HL-60 (cell line): Measurements from ENCODE around the gene MAT2A.

Experiments used
- DNase-seq, 2 experiments: peaks; one replicate each; pipeline ENCODE4 v3.0.0-alpha.2; 2010 to 2020; ENCODE audit warnings: low read depth in 1 of 2, low spot score in 1 of 2
- H3K27ac ChIP-seq: fragments of 250-450 bp; sonication (Bioruptor Pico); replicated peaks from 2 replicates; pipeline ENCODE4 v1.5.1; 2020; ENCODE audit warnings: mild to moderate bottlenecking, moderate library complexity
- H3K27me3 ChIP-seq: fragments of 250-450 bp; sonication (Bioruptor Pico); 2 replicates; pipeline ENCODE4 v1.5.1; 2021; ENCODE audit warnings: mild to moderate bottlenecking, moderate library complexity; ENCODE audit not compliant: insufficient read depth, poor library complexity, severe bottlenecking
- H3K4me3 ChIP-seq: replicated peaks from 2 replicates; pipeline ENCODE4 v1.5.1; 2011; ENCODE audit warnings: mild to moderate bottlenecking, control low read depth, low read length; ENCODE audit not compliant: insufficient read depth
- GABPA ChIP-seq: IDR thresholded peaks from 2 replicates; pipeline ENCODE4 v1.6.1; 2012; ENCODE audit warnings: low read depth
- POLR2AphosphoS5 ChIP-seq: IDR thresholded peaks from 2 replicates; pipeline ENCODE4 v1.6.1; 2012; ENCODE audit warnings: low read depth
- SPI1 ChIP-seq: IDR thresholded peaks from 2 replicates; pipeline ENCODE4 v1.6.1; 2012; ENCODE audit warnings: low read depth, mild to moderate bottlenecking, borderline replicate concordance
- TF ChIP-seq, protein P1 (sequence below): IDR thresholded peaks from 2 replicates; pipeline ENCODE4 v1.6.1; 2012; ENCODE audit warnings: low read depth; ENCODE audit not compliant: insufficient replicate concordance
- TF ChIP-seq, protein P2 (sequence below): IDR thresholded peaks from one replicate; pipeline ENCODE4 v1.5.1; 2011; ENCODE audit warnings: low read length, control low read depth, inconsistent platforms; ENCODE audit not compliant: insufficient read depth

The MAT2A gene

DNA sequence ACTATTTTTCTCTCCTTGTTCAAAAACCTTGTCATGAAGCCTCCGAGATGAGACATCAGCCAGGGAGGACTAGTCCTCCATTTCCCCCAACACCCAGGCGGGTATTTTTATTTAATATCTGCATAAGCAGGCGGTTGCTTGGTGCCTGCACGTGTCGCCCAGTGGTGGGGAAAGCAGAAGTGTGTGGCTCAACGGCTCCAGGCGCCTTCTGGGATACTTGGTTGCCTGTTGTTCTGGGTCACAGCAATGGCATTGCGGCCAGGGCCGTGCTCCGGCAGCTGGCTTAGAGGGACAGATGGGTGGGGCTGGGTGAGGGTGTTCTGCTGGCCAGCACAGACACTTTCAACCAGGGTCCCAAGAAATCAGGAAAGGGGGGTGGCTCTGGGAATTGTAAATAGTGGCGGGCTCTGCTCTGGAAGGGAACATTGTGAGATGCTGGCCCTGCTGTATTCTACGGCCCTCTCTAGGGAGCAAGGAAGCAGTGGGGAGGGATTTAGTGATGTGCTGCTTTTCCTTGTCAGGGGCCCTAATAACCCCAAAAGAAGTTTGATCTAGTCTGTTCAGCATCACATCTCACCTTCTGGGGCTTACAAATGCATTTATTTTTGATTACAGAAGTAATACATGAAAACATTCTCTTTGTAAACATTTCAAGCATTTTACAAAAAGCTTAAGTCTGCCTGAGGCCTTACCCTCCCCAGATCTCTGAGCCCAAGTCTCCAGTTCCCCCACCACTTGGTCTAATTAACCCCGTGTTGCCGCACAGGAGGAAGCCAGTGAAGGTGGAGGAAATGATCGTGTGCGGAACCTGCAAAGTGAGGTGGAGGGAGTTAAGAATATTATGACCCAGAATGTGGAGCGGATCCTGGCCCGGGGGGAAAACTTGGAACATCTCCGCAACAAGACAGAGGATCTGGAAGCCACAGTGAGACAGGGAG is 39.5 kb downstream of the MAT2A start:
- H3K27ac ChIP-seq, result peak overlapping the region; percentile 99
- H3K4me3 ChIP-seq, result peak overlapping the region; percentile 70
- peak; percentile 86 to 95 for DNase-seq
- peak; percentile 78; the same call in 1 of the 2 replicates for TF ChIP-seq POLR2AphosphoS5
- TF ChIP-seq, protein P1, sequence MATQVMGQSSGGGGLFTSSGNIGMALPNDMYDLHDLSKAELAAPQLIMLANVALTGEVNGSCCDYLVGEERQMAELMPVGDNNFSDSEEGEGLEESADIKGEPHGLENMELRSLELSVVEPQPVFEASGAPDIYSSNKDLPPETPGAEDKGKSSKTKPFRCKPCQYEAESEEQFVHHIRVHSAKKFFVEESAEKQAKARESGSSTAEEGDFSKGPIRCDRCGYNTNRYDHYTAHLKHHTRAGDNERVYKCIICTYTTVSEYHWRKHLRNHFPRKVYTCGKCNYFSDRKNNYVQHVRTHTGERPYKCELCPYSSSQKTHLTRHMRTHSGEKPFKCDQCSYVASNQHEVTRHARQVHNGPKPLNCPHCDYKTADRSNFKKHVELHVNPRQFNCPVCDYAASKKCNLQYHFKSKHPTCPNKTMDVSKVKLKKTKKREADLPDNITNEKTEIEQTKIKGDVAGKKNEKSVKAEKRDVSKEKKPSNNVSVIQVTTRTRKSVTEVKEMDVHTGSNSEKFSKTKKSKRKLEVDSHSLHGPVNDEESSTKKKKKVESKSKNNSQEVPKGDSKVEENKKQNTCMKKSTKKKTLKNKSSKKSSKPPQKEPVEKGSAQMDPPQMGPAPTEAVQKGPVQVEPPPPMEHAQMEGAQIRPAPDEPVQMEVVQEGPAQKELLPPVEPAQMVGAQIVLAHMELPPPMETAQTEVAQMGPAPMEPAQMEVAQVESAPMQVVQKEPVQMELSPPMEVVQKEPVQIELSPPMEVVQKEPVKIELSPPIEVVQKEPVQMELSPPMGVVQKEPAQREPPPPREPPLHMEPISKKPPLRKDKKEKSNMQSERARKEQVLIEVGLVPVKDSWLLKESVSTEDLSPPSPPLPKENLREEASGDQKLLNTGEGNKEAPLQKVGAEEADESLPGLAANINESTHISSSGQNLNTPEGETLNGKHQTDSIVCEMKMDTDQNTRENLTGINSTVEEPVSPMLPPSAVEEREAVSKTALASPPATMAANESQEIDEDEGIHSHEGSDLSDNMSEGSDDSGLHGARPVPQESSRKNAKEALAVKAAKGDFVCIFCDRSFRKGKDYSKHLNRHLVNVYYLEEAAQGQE, result peak; percentile 24
- no peak for TF ChIP-seq GABPA
- peak; percentile 98 for TF ChIP-seq SPI1
- H3K27me3 ChIP-seq, result no peaks in the 10 kb centered on the region

DNA sequence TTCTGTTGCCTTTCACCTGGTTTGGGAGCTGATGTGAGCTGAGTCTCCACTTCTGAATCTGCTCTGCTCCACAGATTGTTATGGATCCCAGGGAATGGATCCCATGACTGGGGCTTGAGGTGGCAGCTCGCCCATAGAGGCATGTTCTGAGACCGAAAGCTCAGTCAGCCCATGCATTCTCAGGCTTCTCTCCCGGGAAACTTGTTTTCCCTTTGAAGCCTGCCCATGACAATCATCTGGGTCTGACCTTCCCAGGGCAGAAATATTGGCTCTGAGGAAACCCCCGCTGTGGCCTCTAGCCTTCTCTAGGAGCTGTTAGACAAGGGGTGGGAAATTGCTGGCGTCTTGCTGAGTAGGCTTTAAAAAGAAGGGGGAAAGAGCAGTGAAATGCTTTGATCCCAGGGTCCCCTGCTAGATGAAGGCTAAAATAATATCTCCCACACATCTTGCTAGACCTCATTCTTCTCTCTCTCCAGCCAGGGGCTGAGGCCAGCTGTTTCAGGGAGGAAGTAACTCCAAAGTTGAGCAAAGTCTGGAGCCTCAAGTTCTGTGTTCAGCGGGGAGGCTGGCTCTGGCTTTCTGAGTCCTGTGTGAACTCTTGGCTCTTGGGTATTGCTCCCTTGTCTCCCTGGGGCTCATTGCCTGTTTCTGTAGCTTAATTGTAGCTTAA is 40.4 kb downstream of the MAT2A start:
- Histone ChIP-seq H3K27me3 (no peaks in the 10 kb centered on the region), H3K4me3 (peak overlapping the region; percentile 70), H3K27ac (peak overlapping the region; percentile 99)
- peak in 1 of 2 experiments; percentile 90 for DNase-seq
- TF ChIP-seq SPI1 (peak; percentile 93), POLR2AphosphoS5 (peak; percentile 65; the same call in 1 of the 2 replicates)
- TF ChIP-seq, protein P1, result no peak

DNA sequence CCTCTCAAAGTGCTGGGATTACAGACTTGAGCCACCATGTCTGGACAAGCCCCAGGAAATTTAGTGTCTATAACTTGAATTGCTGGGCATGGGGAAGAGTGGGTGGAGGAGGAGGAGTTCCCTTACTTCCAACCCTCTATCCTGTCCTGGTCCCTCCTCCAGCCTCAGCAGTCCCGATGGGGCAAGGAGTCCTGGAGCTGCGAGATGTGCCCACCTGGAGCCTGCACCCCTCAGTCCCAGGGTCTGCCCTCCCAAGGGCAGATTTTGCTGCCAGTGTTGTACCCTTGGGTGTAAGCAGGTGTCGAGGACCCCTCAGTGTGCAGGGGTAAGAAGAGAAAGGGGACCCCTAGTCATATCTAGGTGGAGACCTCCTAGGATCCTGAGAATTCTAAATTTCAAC is 41.2 kb downstream of the MAT2A start:
- peak overlapping the region; percentile 99 for H3K27ac ChIP-seq
- DNase-seq, result no peak
- peak overlapping the region; percentile 70; the same call in 1 of the 2 replicates for H3K4me3 ChIP-seq
- no peaks in the 10 kb centered on the region for H3K27me3 ChIP-seq
- TF ChIP-seq GABPA (no peak), SPI1 (no peak), POLR2AphosphoS5 (no peak)
- TF ChIP-seq, protein P1, result no peak
- TF ChIP-seq, protein P2, sequence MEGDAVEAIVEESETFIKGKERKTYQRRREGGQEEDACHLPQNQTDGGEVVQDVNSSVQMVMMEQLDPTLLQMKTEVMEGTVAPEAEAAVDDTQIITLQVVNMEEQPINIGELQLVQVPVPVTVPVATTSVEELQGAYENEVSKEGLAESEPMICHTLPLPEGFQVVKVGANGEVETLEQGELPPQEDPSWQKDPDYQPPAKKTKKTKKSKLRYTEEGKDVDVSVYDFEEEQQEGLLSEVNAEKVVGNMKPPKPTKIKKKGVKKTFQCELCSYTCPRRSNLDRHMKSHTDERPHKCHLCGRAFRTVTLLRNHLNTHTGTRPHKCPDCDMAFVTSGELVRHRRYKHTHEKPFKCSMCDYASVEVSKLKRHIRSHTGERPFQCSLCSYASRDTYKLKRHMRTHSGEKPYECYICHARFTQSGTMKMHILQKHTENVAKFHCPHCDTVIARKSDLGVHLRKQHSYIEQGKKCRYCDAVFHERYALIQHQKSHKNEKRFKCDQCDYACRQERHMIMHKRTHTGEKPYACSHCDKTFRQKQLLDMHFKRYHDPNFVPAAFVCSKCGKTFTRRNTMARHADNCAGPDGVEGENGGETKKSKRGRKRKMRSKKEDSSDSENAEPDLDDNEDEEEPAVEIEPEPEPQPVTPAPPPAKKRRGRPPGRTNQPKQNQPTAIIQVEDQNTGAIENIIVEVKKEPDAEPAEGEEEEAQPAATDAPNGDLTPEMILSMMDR, result no peak
